HepG2 (cell line): ENCODE data around the gene APEX1. TPM values are rescaled to one million over a fixed set of nuclear protein-coding genes. Genes with fewer than 3 reads are reported as not detected.

ENCODE experiments used
- AGO2 ChIP-seq: fragments of 200-400 bp; formaldehyde crosslinking; optimal IDR thresholded peaks from 2 replicates; pipeline ENCODE3; 2017; ENCODE audit warnings: mild to moderate bottlenecking, low read depth, low read length, moderate library complexity
- AHR ChIP-seq: IDR thresholded peaks from 2 replicates; pipeline ENCODE4 v1.6.1; 2018; ENCODE audit warnings: missing genetic modification reagents, missing compliant biosample characterization
- ELF4 ChIP-seq: sonication (generic); formaldehyde crosslinking; IDR thresholded peaks from 2 replicates; pipeline ENCODE4 v1.5.0; 2020; ENCODE audit warnings: missing genetic modification reagents, mild to moderate bottlenecking, moderate library complexity, borderline replicate concordance
- ETV5 ChIP-seq: IDR thresholded peaks from 2 replicates; pipeline ENCODE4 v1.6.1; 2018; ENCODE audit warnings: missing biosample characterization, missing genetic modification reagents, inconsistent platforms, borderline replicate concordance
- FOXA1 ChIP-seq, 2 experiments: fragments of 450-650 bp in 1 of 2; sonication (generic) in 1 of 2; formaldehyde crosslinking in 1 of 2; IDR thresholded peaks; 2 replicates each; pipeline versions ENCODE4 v1.4.0 to v1.6.1; 2016 to 2020; ENCODE audit warnings: missing genetic modification reagents in 1 of 2
- FOXK2 ChIP-seq: fragments of 450-650 bp; IDR thresholded peaks from 2 replicates; pipeline ENCODE4 v1.6.1; 2016
- HIVEP1 ChIP-seq: sonication (generic); formaldehyde crosslinking; IDR thresholded peaks from 2 replicates; pipeline ENCODE4 v1.4.0; 2020; ENCODE audit warnings: mild to moderate bottlenecking, missing genetic modification reagents
- HNF4A ChIP-seq: sonication (generic); formaldehyde crosslinking; IDR thresholded peaks from 2 replicates; pipeline ENCODE4 v1.4.0; 2020; ENCODE audit warnings: missing genetic modification reagents
- JUNB ChIP-seq: sonication (generic); formaldehyde crosslinking; IDR thresholded peaks from 2 replicates; pipeline ENCODE4 v1.8.0; 2022; ENCODE audit warnings: missing genetic modification reagents, mild to moderate bottlenecking, borderline replicate concordance
- NCOR1 ChIP-seq: fragments of 200-600 bp; sonication (generic); IDR thresholded peaks from 2 replicates; pipeline ENCODE4 v1.7.0; 2017; ENCODE audit warnings: antibody characterized with exemption, low read length, borderline replicate concordance
- NR3C1 ChIP-seq: sonication (generic); formaldehyde crosslinking; IDR thresholded peaks from 2 replicates; pipeline ENCODE4 v1.4.0; 2020; ENCODE audit warnings: missing genetic modification reagents
- PHF20 ChIP-seq: sonication (generic); formaldehyde crosslinking; IDR thresholded peaks from 2 replicates; pipeline ENCODE4 v1.5.0; 2020; ENCODE audit warnings: mild to moderate bottlenecking, missing genetic modification reagents
- PRMT3 ChIP-seq: sonication (generic); formaldehyde crosslinking; IDR thresholded peaks from 2 replicates; pipeline ENCODE4 v1.8.1; 2022; ENCODE audit warnings: low read depth, mild to moderate bottlenecking, moderate library complexity, missing genetic modification reagents, borderline replicate concordance
- RBFOX2 ChIP-seq: fragments of 200-400 bp; formaldehyde crosslinking; IDR thresholded peaks from 2 replicates; pipeline ENCODE4 v1.6.1; 2017; ENCODE audit warnings: low read depth, mild to moderate bottlenecking, low read length
- SMAD9 ChIP-seq: sonication (generic); formaldehyde crosslinking; IDR thresholded peaks from 2 replicates; pipeline ENCODE4 v1.5.1; 2020; ENCODE audit warnings: mild to moderate bottlenecking, missing genetic modification reagents
- SOX5 ChIP-seq: IDR thresholded peaks from 2 replicates; pipeline ENCODE4 v1.6.1; 2016; ENCODE audit warnings: borderline replicate concordance
- SYNCRIP ChIP-seq: fragments of 200-400 bp; formaldehyde crosslinking; IDR thresholded peaks from 2 replicates; pipeline ENCODE4 v1.6.1; 2018; ENCODE audit warnings: mild to moderate bottlenecking, low read depth, low read length; ENCODE audit not compliant: insufficient read depth
- TOPORS ChIP-seq: sonication (generic); formaldehyde crosslinking; IDR thresholded peaks from 2 replicates; pipeline ENCODE4 v1.8.0; 2023; ENCODE audit warnings: mild to moderate bottlenecking, missing genetic modification reagents
- YEATS4 ChIP-seq: sonication (generic); formaldehyde crosslinking; IDR thresholded peaks from 2 replicates; pipeline ENCODE4 v1.4.0; 2020; ENCODE audit warnings: missing genetic modification reagents, borderline replicate concordance
- ZBTB42 ChIP-seq: sonication (generic); formaldehyde crosslinking; IDR thresholded peaks from 2 replicates; pipeline ENCODE4 v1.5.0; 2020; ENCODE audit warnings: mild to moderate bottlenecking, missing genetic modification reagents
- ZNF747 ChIP-seq: sonication (generic); formaldehyde crosslinking; IDR thresholded peaks from 2 replicates; pipeline ENCODE4 v1.8.1; 2023; ENCODE audit warnings: missing genetic modification reagents, mild to moderate bottlenecking, borderline replicate concordance
- ZNF83 ChIP-seq: sonication (generic); formaldehyde crosslinking; IDR thresholded peaks from 2 replicates; pipeline ENCODE4 v1.4.0; 2020; ENCODE audit warnings: missing genetic modification reagents, mild to moderate bottlenecking, borderline replicate concordance
- polyA plus RNA-seq, 8 experiments: library from polyadenylated mRNA; depleted of rRNA in 3 of 8; stranded (reverse) in 7 of 8; unstranded in 1 of 8; fragments of >200 nt; fragmentation: Illumina TruSeq in 4 of 8; extraction: Trizol in 4 of 8; gene quantifications; 2 replicates each; pipeline versions ENCODE4 v1.2.1 to v1.2.3, GENCODE V29; 2011 to 2016; ENCODE audit warnings: low read depth in 4 of 8, missing spikeins in 1 of 8, mixed read lengths in 1 of 8; ENCODE audit not compliant: insufficient read depth in 1 of 8
- total RNA-seq, 5 experiments: library from RNA; depleted of rRNA; stranded (reverse); fragments of >200 nt; fragmentation: Illumina TruSeq; extraction: Trizol; gene quantifications; 2 replicates each; pipeline ENCODE4 v1.2.3, GENCODE V29; 2016; ENCODE audit warnings: low read depth in 1 of 5
- TF ChIP-seq, protein P1 (sequence below): sonication (generic); formaldehyde crosslinking; IDR thresholded peaks from 2 replicates; pipeline ENCODE4 v1.9.0; 2021; ENCODE audit warnings: missing genetic modification reagents, mild to moderate bottlenecking, borderline replicate concordance
- TF ChIP-seq, protein P2 (sequence below): IDR thresholded peaks from 2 replicates; pipeline ENCODE4 v1.6.1; 2016; ENCODE audit warnings: missing genetic modification reagents, missing compliant biosample characterization
- TF ChIP-seq, protein P3 (sequence below): sonication (generic); formaldehyde crosslinking; IDR thresholded peaks from 2 replicates; pipeline ENCODE4 v1.4.0; 2020; ENCODE audit warnings: missing genetic modification reagents
- TF ChIP-seq, protein P4 (sequence below): sonication (generic); formaldehyde crosslinking; IDR thresholded peaks from 2 replicates; pipeline ENCODE4 v1.9.0; 2021; ENCODE audit warnings: missing genetic modification reagents, mild to moderate bottlenecking, borderline replicate concordance
- TF ChIP-seq, protein P5 (sequence below): sonication (generic); formaldehyde crosslinking; IDR thresholded peaks from 2 replicates; pipeline ENCODE4 v1.5.1; 2020; ENCODE audit warnings: mild to moderate bottlenecking, moderate library complexity, missing genetic modification reagents

Gene APEX1
- total and polyA plus RNA-seq, 2 of the 13 experiments (the other 11 are each of a cell fraction or from before 2014, with no cell fraction given): 171 to 405 TPM

DNA sequence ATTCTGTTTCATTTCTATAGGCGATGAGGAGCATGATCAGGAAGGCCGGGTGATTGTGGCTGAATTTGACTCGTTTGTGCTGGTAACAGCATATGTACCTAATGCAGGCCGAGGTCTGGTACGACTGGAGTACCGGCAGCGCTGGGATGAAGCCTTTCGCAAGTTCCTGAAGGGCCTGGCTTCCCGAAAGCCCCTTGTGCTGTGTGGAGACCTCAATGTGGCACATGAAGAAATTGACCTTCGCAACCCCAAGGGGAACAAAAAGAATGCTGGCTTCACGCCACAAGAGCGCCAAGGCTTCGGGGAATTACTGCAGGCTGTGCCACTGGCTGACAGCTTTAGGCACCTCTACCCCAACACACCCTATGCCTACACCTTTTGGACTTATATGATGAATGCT lies 1.9 kb downstream of the APEX1 start (continued):
- TF ChIP-seq FOXK2: no peak
- no peak for TF ChIP-seq SYNCRIP
- 0 out of 2 replicates have a peak, but pooled peaks have one; percentile 43 for TF ChIP-seq AHR (CRISPR knock-in tag)
- no peak for TF ChIP-seq ETV5 (CRISPR knock-in tag)
- TF ChIP-seq PHF20 (CRISPR knock-in tag): 0 out of 2 replicates have a peak, but pooled peaks have one; percentile 27
- no peak for TF ChIP-seq ZBTB42 (CRISPR knock-in tag)
- no peak for TF ChIP-seq SOX5 (CRISPR knock-in tag)
- peak; percentile 87 for TF ChIP-seq AGO2
- no peak for TF ChIP-seq NR3C1 (CRISPR knock-in tag)
- no peak for TF ChIP-seq HNF4A (CRISPR knock-in tag)
- TF ChIP-seq, protein P1, sequence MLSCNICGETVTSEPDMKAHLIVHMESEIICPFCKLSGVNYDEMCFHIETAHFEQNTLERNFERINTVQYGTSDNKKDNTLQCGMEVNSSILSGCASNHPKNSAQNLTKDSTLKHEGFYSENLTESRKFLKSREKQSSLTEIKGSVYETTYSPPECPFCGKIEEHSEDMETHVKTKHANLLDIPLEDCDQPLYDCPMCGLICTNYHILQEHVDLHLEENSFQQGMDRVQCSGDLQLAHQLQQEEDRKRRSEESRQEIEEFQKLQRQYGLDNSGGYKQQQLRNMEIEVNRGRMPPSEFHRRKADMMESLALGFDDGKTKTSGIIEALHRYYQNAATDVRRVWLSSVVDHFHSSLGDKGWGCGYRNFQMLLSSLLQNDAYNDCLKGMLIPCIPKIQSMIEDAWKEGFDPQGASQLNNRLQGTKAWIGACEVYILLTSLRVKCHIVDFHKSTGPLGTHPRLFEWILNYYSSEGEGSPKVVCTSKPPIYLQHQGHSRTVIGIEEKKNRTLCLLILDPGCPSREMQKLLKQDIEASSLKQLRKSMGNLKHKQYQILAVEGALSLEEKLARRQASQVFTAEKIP: no peak
- TF ChIP-seq, protein P2, sequence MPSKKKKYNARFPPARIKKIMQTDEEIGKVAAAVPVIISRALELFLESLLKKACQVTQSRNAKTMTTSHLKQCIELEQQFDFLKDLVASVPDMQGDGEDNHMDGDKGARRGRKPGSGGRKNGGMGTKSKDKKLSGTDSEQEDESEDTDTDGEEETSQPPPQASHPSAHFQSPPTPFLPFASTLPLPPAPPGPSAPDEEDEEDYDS: no peak
- no peak for TF ChIP-seq JUNB
- TF ChIP-seq HIVEP1 (CRISPR knock-in tag): no peak
- TF ChIP-seq, protein P3, sequence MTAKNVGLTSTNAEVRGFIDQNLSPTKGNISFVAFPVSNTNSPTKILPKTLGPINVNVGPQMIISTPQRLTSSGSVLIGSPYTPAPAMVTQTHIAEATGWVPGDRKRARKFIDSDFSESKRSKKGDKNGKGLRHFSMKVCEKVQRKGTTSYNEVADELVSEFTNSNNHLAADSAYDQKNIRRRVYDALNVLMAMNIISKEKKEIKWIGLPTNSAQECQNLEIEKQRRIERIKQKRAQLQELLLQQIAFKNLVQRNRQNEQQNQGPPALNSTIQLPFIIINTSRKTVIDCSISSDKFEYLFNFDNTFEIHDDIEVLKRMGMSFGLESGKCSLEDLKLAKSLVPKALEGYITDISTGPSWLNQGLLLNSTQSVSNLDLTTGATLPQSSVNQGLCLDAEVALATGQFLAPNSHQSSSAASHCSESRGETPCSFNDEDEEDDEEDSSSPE (CRISPR knock-in tag): no peak
- no peak for TF ChIP-seq FOXA1 (IDR thresholded peaks at IDR 0.05)
- TF ChIP-seq FOXA1 (CRISPR knock-in tag; IDR thresholded peaks at IDR 0.05): no peak
- TF ChIP-seq TOPORS (CRISPR knock-in tag): no peak
- TF ChIP-seq ZNF747 (CRISPR knock-in tag): no peak
- TF ChIP-seq SMAD9: no peak
- TF ChIP-seq, protein P4, sequence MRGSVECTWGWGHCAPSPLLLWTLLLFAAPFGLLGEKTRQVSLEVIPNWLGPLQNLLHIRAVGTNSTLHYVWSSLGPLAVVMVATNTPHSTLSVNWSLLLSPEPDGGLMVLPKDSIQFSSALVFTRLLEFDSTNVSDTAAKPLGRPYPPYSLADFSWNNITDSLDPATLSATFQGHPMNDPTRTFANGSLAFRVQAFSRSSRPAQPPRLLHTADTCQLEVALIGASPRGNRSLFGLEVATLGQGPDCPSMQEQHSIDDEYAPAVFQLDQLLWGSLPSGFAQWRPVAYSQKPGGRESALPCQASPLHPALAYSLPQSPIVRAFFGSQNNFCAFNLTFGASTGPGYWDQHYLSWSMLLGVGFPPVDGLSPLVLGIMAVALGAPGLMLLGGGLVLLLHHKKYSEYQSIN: no peak
- TF ChIP-seq RBFOX2: peak; percentile 38; the same call in 1 of the 2 replicates
- TF ChIP-seq NCOR1: no peak
- TF ChIP-seq ZNF83 (CRISPR knock-in tag): no peak
- no peak for TF ChIP-seq ELF4 (CRISPR knock-in tag)
- no peak for TF ChIP-seq PRMT3
- no peak for TF ChIP-seq YEATS4 (CRISPR knock-in tag)
- TF ChIP-seq, protein P5, sequence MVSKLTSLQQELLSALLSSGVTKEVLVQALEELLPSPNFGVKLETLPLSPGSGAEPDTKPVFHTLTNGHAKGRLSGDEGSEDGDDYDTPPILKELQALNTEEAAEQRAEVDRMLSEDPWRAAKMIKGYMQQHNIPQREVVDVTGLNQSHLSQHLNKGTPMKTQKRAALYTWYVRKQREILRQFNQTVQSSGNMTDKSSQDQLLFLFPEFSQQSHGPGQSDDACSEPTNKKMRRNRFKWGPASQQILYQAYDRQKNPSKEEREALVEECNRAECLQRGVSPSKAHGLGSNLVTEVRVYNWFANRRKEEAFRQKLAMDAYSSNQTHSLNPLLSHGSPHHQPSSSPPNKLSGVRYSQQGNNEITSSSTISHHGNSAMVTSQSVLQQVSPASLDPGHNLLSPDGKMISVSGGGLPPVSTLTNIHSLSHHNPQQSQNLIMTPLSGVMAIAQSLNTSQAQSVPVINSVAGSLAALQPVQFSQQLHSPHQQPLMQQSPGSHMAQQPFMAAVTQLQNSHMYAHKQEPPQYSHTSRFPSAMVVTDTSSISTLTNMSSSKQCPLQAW (CRISPR knock-in tag): no peak
